ENCODE results near the gene TRIO. TPM values are rescaled to one million over a fixed set of nuclear protein-coding genes. Genes with fewer than 3 reads are reported as not detected.

The TRIO gene
- total RNA-seq, 3 donors from 2014 or later (not counting 1 experiment from before 2014, with no cell fraction given) = 84.6 to 136 (median 94.3) TPM

- ATAC-seq (peak in 2 of 3 donors; percentile 31 to 50), DNase-seq (peak in 1 of 2 donors; percentile 75)
- Mint-ChIP-seq H3K36me3 (no peaks in the 10 kb centered on the region), H3K27me3 (ENCODE audit: low read depth in 2 of 2) (no peaks in the 10 kb centered on the region), H3K9me3 (peaks cover 7% of the 10 kb centered on the region in 2 donors), H3K4me3 (no peak overlapping the region), H3K27ac (no peak overlapping the region), H3K4me1 (peaks cover 3 to 14% of the 10 kb centered on the region in 2 donors)
- Histone ChIP-seq H3K9me3 (ENCODE audit: control insufficient read depth, insufficient read depth, low read length) (peaks cover 14% of the 10 kb centered on the region), H3K27ac (ENCODE audit: low read length) (no peak overlapping the region), H3K36me3 (ENCODE audit: control insufficient read depth, insufficient read depth, low read length) (peaks cover 8% of the 10 kb centered on the region), H3K4me3 (ENCODE audit: low read length) (no peak overlapping the region), H3K4me1 (ENCODE audit: control insufficient read depth, insufficient read depth, low read length) (no peaks in the 10 kb centered on the region), H3K27me3 (ENCODE audit: control insufficient read depth, insufficient read depth, low read length) (no peaks in the 10 kb centered on the region)
- TF ChIP-seq CTCF (IDR thresholded peaks at IDR 0.05) = peak; percentile 60
- intact Hi-C loops (cut with micrococcal nuclease) = loop anchor here (1.0 to 2.0 kb wide), 2 partner anchors 46 to 249 kb away; no protein-coding TSS in a partner anchor
- WGBS (ENCODE audit: insufficient coverage) = 90% methylated on average over 3 of the region's 4 CpGs
These were observed 256.0 kb downstream of the TRIO start for GRCh38 chr5:14399054-14399692.

- DNase-seq (no peak), ATAC-seq (no peak)
- Mint-ChIP-seq H3K9me3 (peaks cover 7% of the 10 kb centered on the region in 2 donors), H3K4me1 (peaks cover 12 to 20% of the 10 kb centered on the region in 2 donors), H3K27me3 (ENCODE audit: low read depth in 2 of 2) (no peaks in the 10 kb centered on the region), H3K36me3 (no peaks in the 10 kb centered on the region), H3K27ac (no peak overlapping the region), H3K4me3 (no peak overlapping the region)
- no peak overlapping the region for H3K27ac ChIP-seq (ENCODE audit: low read length)
- H3K4me1 ChIP-seq (ENCODE audit: control insufficient read depth, insufficient read depth, low read length) = no peaks in the 10 kb centered on the region
- intact Hi-C loops (cut with micrococcal nuclease) = no loop called here
- H3K27me3 ChIP-seq (ENCODE audit: control insufficient read depth, insufficient read depth, low read length) = no peaks in the 10 kb centered on the region
- no peak overlapping the region for H3K4me3 ChIP-seq (ENCODE audit: low read length)
- 87% methylated on average over 2 of the region's 2 CpGs for WGBS (ENCODE audit: insufficient coverage)
- peaks cover 5% of the 10 kb centered on the region for H3K36me3 ChIP-seq (ENCODE audit: control insufficient read depth, insufficient read depth, low read length)
- no peak for TF ChIP-seq CTCF (IDR thresholded peaks at IDR 0.05)
- peaks cover 14% of the 10 kb centered on the region for H3K9me3 ChIP-seq (ENCODE audit: control insufficient read depth, insufficient read depth, low read length)
These were observed 256.9 kb downstream of the TRIO start for GRCh38 chr5:14400085-14400484.

GRCh38 chr5:14400611-14401010 is 257.5 kb downstream of the TRIO start:
- no peak for TF ChIP-seq CTCF (IDR thresholded peaks at IDR 0.05)
- 87% methylated on average over 5 of the region's 5 CpGs for WGBS (ENCODE audit: insufficient coverage)
- no peak overlapping the region for H3K27ac Mint-ChIP-seq

More at GRCh38 chr5:14400611-14401010, 257.5 kb downstream of the TRIO start:
- peaks cover 13 to 20% of the 10 kb centered on the region in 2 donors for H3K4me1 Mint-ChIP-seq
- peaks cover 6% of the 10 kb centered on the region for H3K36me3 ChIP-seq (ENCODE audit: control insufficient read depth, insufficient read depth, low read length)
- peaks cover 7% of the 10 kb centered on the region in 2 donors for H3K9me3 Mint-ChIP-seq
- no peak overlapping the region for H3K27ac ChIP-seq (ENCODE audit: low read length)
- no peaks in the 10 kb centered on the region for H3K4me1 ChIP-seq (ENCODE audit: control insufficient read depth, insufficient read depth, low read length)
- H3K36me3 Mint-ChIP-seq = no peaks in the 10 kb centered on the region
- ATAC-seq = no peak
- H3K4me3 Mint-ChIP-seq = no peak overlapping the region
- peaks cover 14% of the 10 kb centered on the region for H3K9me3 ChIP-seq (ENCODE audit: control insufficient read depth, insufficient read depth, low read length)
- intact Hi-C loops (cut with micrococcal nuclease) = no loop called here
- no peaks in the 10 kb centered on the region for H3K27me3 ChIP-seq (ENCODE audit: control insufficient read depth, insufficient read depth, low read length)
- H3K4me3 ChIP-seq (ENCODE audit: low read length) = no peak overlapping the region
- no peaks in the 10 kb centered on the region for H3K27me3 Mint-ChIP-seq (ENCODE audit: low read depth in 2 of 2)
- DNase-seq = no peak
